H1 (cell line): ENCODE measurements around the gene LRRC32. TPM values are rescaled to one million over a fixed set of nuclear protein-coding genes. Genes with fewer than 3 reads are reported as not detected.
A peak's percentile ranks its signal among the peaks of the same experiment; 100 is the strongest.

Experiments
- CTCF ChIA-PET: fragments of 300-600 bp; sonication (Branson Sonifier 250); formaldehyde crosslinking; loops from one replicate; lab custom pipeline; 2021; ENCODE audit not compliant: partially characterized antibody; lab: Charles Lee
- POLR2A ChIA-PET: fragments of 300-600 bp; sonication (Branson Sonifier 250); formaldehyde crosslinking; loops from one replicate; lab custom pipeline; 2021; ENCODE audit warnings: inconsistent platforms; ENCODE audit not compliant: partially characterized antibody; lab: Charles Lee
- DNase-seq, 2 experiments: peaks; one replicate each; pipeline versions ENCODE4 v3.0.0 to v3.0.0-alpha.2; 2010 to 2022; ENCODE audit warnings: low spot score in 2 of 2, low read depth in 1 of 2, mixed read lengths in 1 of 2
- FAIRE-seq: peaks from 2 replicates; lab custom pipeline; 2011; peaks lifted over from hg19 to GRCh38; lab: Jason Lieb, UNC
- H2AFZ ChIP-seq: 2 replicates; pipeline ENCODE4 v1.8.1; 2012; ENCODE audit warnings: low read length, inconsistent platforms
- H2AK5ac ChIP-seq: 2 replicates; pipeline ENCODE4 v1.6.1; 2013; ENCODE audit warnings: low read depth, low read length
- H2BK120ac ChIP-seq: replicated peaks from 2 replicates; pipeline ENCODE3; 2013; ENCODE audit warnings: low read depth, low read length, inconsistent platforms
- H2BK12ac ChIP-seq: 2 replicates; pipeline ENCODE4 v1.6.1; 2013; ENCODE audit warnings: low read depth, low read length
- H2BK15ac ChIP-seq: 2 replicates; pipeline ENCODE4 v1.6.1; 2013; ENCODE audit warnings: low read length
- H2BK20ac ChIP-seq: 2 replicates; pipeline ENCODE4 v1.6.1; 2013; ENCODE audit warnings: low read length
- H2BK5ac ChIP-seq: 2 replicates; pipeline ENCODE4 v1.6.1; 2013; ENCODE audit warnings: low read depth, low read length
- H3K14ac ChIP-seq: 2 replicates; pipeline ENCODE4 v1.6.1; 2013; ENCODE audit warnings: inconsistent platforms; ENCODE audit not compliant: insufficient read length
- H3K18ac ChIP-seq: 2 replicates; pipeline ENCODE4 v1.6.1; 2013; ENCODE audit warnings: low read length; ENCODE audit errors: extremely low read depth
- H3K23ac ChIP-seq: 2 replicates; pipeline ENCODE4 v1.6.1; 2013; ENCODE audit warnings: inconsistent platforms; ENCODE audit not compliant: insufficient read length
- H3K23me2 ChIP-seq: 2 replicates; pipeline ENCODE4 v1.6.1; 2013; ENCODE audit warnings: low read depth, low read length
- H3K27ac ChIP-seq: 2 replicates; pipeline ENCODE4 v1.6.1; 2011; ENCODE audit warnings: low read depth, low read length, inconsistent platforms
- H3K27me3 ChIP-seq, 4 experiments: replicated peaks in 1 of 4; 1 replicate in 1 of 4; 2 replicates in 3 of 4; pipeline versions ENCODE4 v1.6.1 to v1.8.1; 2011 to 2013; ENCODE audit warnings: low read length in 3 of 4, mild to moderate bottlenecking in 3 of 4, inconsistent platforms in 2 of 4, mixed read lengths in 2 of 4, moderate library complexity in 1 of 4; ENCODE audit not compliant: control insufficient read depth in 3 of 4, insufficient read depth in 3 of 4; ENCODE audit errors: extremely low read depth in 1 of 4
- H3K36me3 ChIP-seq, 4 experiments: 2 replicates each; pipeline versions ENCODE4 v1.6.1 to v1.8.1; 2011 to 2013; ENCODE audit warnings: mild to moderate bottlenecking in 4 of 4, low read length in 3 of 4, moderate library complexity in 2 of 4, control low read depth in 1 of 4, inconsistent platforms in 1 of 4; ENCODE audit not compliant: insufficient read depth in 4 of 4, control insufficient read depth in 2 of 4
- H3K4ac ChIP-seq: replicated peaks from 2 replicates; pipeline ENCODE3; 2013; ENCODE audit warnings: low read length, low read depth, mixed read lengths, inconsistent platforms; ENCODE audit not compliant: insufficient read length
- H3K4me1 ChIP-seq, 4 experiments: replicated peaks in 1 of 4; 1 replicate in 1 of 4; 2 replicates in 3 of 4; pipeline versions ENCODE4 v1.6.1 to v1.8.1; 2011 to 2013; ENCODE audit warnings: low read length in 3 of 4, inconsistent platforms in 2 of 4, mixed read lengths in 1 of 4; ENCODE audit not compliant: insufficient read depth in 4 of 4, control insufficient read depth in 3 of 4
- H3K4me2 ChIP-seq, 2 experiments: 2 replicates each; pipeline versions ENCODE4 v1.6.1 to v1.8.1; 2011 to 2013; ENCODE audit warnings: low read depth in 2 of 2, low read length in 2 of 2, control low read depth in 1 of 2, inconsistent platforms in 1 of 2, mild to moderate bottlenecking in 1 of 2; ENCODE audit not compliant: insufficient read depth in 1 of 2
- H3K4me3 ChIP-seq, 4 experiments: fragments of 200-600, 300-600 bp in 1 of 4; sonication (generic), shearing (Covaris generic), sonication (Bioruptor Twin) in 1 of 4; 2 replicates each; pipeline versions ENCODE4 v1.5.1 to v1.8.1; 2011 to 2016; ENCODE audit warnings: low read length in 4 of 4, low read depth in 3 of 4, control low read depth in 2 of 4, inconsistent platforms in 2 of 4, mild to moderate bottlenecking in 2 of 4, mixed read lengths in 1 of 4, moderate library complexity in 1 of 4; ENCODE audit not compliant: insufficient read depth in 2 of 4; ENCODE audit errors: extremely low read depth in 1 of 4
- H3K56ac ChIP-seq: replicated peaks from 2 replicates; pipeline ENCODE3; 2013; ENCODE audit warnings: low read depth, mild to moderate bottlenecking, mixed read lengths, low read length, inconsistent platforms; ENCODE audit not compliant: insufficient read length
- H3K79me1 ChIP-seq: 2 replicates; pipeline ENCODE4 v1.6.1; 2013; ENCODE audit warnings: low read depth, low read length, control low read depth
- H3K79me2 ChIP-seq, 2 experiments: 2 replicates each; pipeline versions ENCODE4 v1.6.1 to v1.8.1; 2012 to 2013; ENCODE audit warnings: low read length in 2 of 2, mild to moderate bottlenecking in 2 of 2, inconsistent platforms in 1 of 2; ENCODE audit not compliant: insufficient read depth in 2 of 2, control insufficient read depth in 1 of 2
- H3K9ac ChIP-seq, 4 experiments: replicated peaks in 1 of 4; 1 replicate in 1 of 4; 2 replicates in 3 of 4; pipeline versions ENCODE4 v1.6.1 to v1.8.1; 2011 to 2013; ENCODE audit warnings: low read depth in 3 of 4, low read length in 3 of 4, control low read depth in 2 of 4, mild to moderate bottlenecking in 2 of 4, moderate library complexity in 2 of 4, inconsistent platforms in 1 of 4; ENCODE audit errors: extremely low read depth in 1 of 4
- H3K9me3 ChIP-seq, 2 experiments: 2 replicates each; pipeline versions ENCODE4 v1.6.1 to v1.8.1; 2012 to 2013; ENCODE audit warnings: mild to moderate bottlenecking in 2 of 2, moderate library complexity in 2 of 2, control low read depth in 1 of 2, inconsistent platforms in 1 of 2, low read depth in 1 of 2, low read length in 1 of 2, mixed read lengths in 1 of 2; ENCODE audit not compliant: insufficient read depth in 2 of 2
- H4K20me1 ChIP-seq, 2 experiments: replicated peaks in 1 of 2; 2 replicates each; pipeline versions ENCODE3 to v1.8.1; 2011 to 2013; ENCODE audit warnings: inconsistent platforms in 2 of 2, low read length in 2 of 2, mild to moderate bottlenecking in 1 of 2; ENCODE audit not compliant: insufficient read depth in 2 of 2, control insufficient read depth in 1 of 2
- H4K5ac ChIP-seq: 2 replicates; pipeline ENCODE4 v1.6.1; 2013; ENCODE audit warnings: low read length, low read depth, mixed read lengths, inconsistent platforms; ENCODE audit not compliant: insufficient read length
- H4K8ac ChIP-seq: 2 replicates; pipeline ENCODE4 v1.8.0; 2013; ENCODE audit warnings: mild to moderate bottlenecking, moderate library complexity, low read length, inconsistent platforms; ENCODE audit not compliant: insufficient read depth; ENCODE audit errors: extremely low read depth
- H4K91ac ChIP-seq: replicated peaks from 2 replicates; pipeline ENCODE3; 2013; ENCODE audit warnings: low read length, mixed read lengths, inconsistent platforms; ENCODE audit not compliant: insufficient read length
- BCL11A ChIP-seq, 2 experiments: IDR thresholded peaks; one replicate each; pipeline ENCODE4 v1.6.1; 2011; ENCODE audit warnings: low read depth in 2 of 2, low read length in 2 of 2, mild to moderate bottlenecking in 2 of 2
- CEBPB ChIP-seq: IDR thresholded peaks from 2 replicates; pipeline ENCODE4 v1.6.1; 2012; ENCODE audit warnings: low read depth, low read length
- CHD2 ChIP-seq: IDR thresholded peaks from 2 replicates; pipeline ENCODE4 v1.6.1; 2012; ENCODE audit warnings: low read length, improper control_type of control experiment
- CREB1 ChIP-seq: IDR thresholded peaks from 2 replicates; pipeline ENCODE4 v1.6.1; 2012; ENCODE audit warnings: inconsistent platforms
- CTBP2 ChIP-seq: IDR thresholded peaks from 2 replicates; pipeline ENCODE4 v1.7.0; 2011; ENCODE audit warnings: borderline replicate concordance, mild to moderate bottlenecking, moderate library complexity, mixed read lengths, low read length; ENCODE audit not compliant: insufficient read depth, insufficient read length
- HDAC6 ChIP-seq: IDR thresholded peaks from one replicate; pipeline ENCODE4 v1.7.1; 2012; ENCODE audit warnings: low read depth, mild to moderate bottlenecking, inconsistent platforms, low read length, moderate library complexity
- KDM4A ChIP-seq: IDR thresholded peaks from one replicate; pipeline ENCODE4 v1.7.1; 2012; ENCODE audit warnings: low read depth, mild to moderate bottlenecking, moderate library complexity, low read length, inconsistent platforms; ENCODE audit not compliant: severe bottlenecking
- POLR2AphosphoS5 ChIP-seq: IDR thresholded peaks from 2 replicates; pipeline ENCODE4 v1.6.1; 2011; ENCODE audit warnings: low read depth, low read length
- RFX5 ChIP-seq: IDR thresholded peaks from 2 replicates; pipeline ENCODE4 v1.6.1; 2011; ENCODE audit warnings: low read depth, low read length, improper control_type of control experiment, borderline replicate concordance
- RNF2 ChIP-seq: fragments of 200-900, 300-1000 bp; sonication (generic); IDR thresholded peaks from 2 replicates; pipeline ENCODE4 v1.7.1; 2016; ENCODE audit warnings: borderline replicate concordance, low read depth, mild to moderate bottlenecking, antibody characterized with exemption, low read length; ENCODE audit not compliant: poor library complexity, severe bottlenecking; ENCODE audit errors: missing control alignments
- TAF7 ChIP-seq: optimal IDR thresholded peaks from 2 replicates; pipeline ENCODE3; 2011; ENCODE audit warnings: low read depth, mild to moderate bottlenecking, inconsistent platforms, low read length, moderate library complexity, borderline replicate concordance
- TEAD4 ChIP-seq: IDR thresholded peaks from 2 replicates; pipeline ENCODE4 v1.6.1; 2012; ENCODE audit warnings: low read depth, low read length, inconsistent platforms, mixed read lengths
- YY1 ChIP-seq: IDR thresholded peaks from 2 replicates; pipeline ENCODE4 v1.6.1; 2011; ENCODE audit warnings: low read depth, mild to moderate bottlenecking, low read length
- WGBS, 2 experiments: shearing (Covaris generic) in 1 of 2; methylation state at CpG; one replicate each; pipeline versions ENCODE4 v1.1.6 to v1.1.7; 2013 to 2015; ENCODE audit warnings: low lambda C conversion rate in 2 of 2, mixed read lengths in 2 of 2, inconsistent platforms in 1 of 2, low coverage in 1 of 2, missing lambda C conversion rate in 1 of 2; ENCODE audit not compliant: insufficient replicate concordance in 2 of 2, insufficient coverage in 1 of 2, insufficient read length in 1 of 2; ENCODE audit errors: extremely low coverage in 1 of 2, missing lambda C conversion rate in 1 of 2; 5-methylcytosine and 5-hydroxymethylcytosine counted together
- polyA plus RNA-seq, 7 experiments: library from polyadenylated mRNA; depleted of rRNA in 3 of 7; stranded (reverse) in 5 of 7; unstranded in 2 of 7; fragments of >200 nt in 5 of 7; fragments of 200-250 nt in 2 of 7; gene quantifications; 1 replicate in 5 of 7; 2 replicates in 1 of 7; 4 replicates in 1 of 7; pipeline versions ENCODE4 v1.2.1 to v1.2.3, GENCODE V29; 2011 to 2013; ENCODE audit warnings: missing spikeins in 2 of 7, mixed read lengths in 2 of 7
- total RNA-seq: library from RNA; stranded (reverse); fragmentation: NEBNext Ultra II Directional; extraction: Animal tissue kit (Norgen Biotek cat#: 25700); gene quantifications from 2 replicates; pipeline ENCODE4 v1.2.1, GENCODE V29; 2021

LRRC32 gene
- total and polyA plus RNA-seq, 2 of the 8 experiments (the other 6 are each of a cell fraction or from before 2014, with no cell fraction given): 0.99 to 1.9 TPM

DNA sequence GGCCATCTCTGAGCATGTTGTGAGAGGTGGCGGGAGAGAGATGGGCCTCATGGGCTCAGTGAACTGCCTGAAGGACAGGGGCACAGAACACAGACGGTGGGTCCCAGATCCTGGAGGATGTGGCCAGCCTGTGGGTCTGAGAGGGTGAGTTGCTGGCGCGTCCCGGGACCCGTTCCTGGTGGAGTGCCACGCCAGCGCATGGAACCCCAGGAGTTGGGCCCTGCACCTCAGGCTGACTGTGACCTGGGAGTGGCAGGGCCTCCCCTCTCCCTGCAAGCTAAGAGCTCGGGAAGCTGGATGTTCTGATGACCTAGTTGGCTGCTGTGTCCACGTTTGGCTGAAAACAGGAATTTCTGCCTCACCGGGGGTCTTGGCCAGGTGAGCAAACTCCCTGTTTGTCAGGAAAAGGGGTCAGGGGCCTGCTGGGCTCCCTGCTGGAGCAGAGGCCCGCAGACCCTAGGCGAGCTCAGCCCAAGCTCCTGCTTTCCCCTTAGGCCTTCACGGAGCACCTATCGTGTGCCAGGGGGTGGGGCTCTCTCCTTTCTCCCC, 15.0 kb downstream of the LRRC32 start:
- no peak overlapping the region for H3K9ac ChIP-seq
- no peak overlapping the region for H4K5ac ChIP-seq
- H2BK12ac ChIP-seq: peak overlapping the region; percentile 17; the same call in 1 of the 2 replicates
- H3K18ac ChIP-seq: no peak overlapping the region
- ChIA-PET CTCF (interaction anchor here (0.7 to 1.8 kb wide), 7 partner anchors 9 to 264 kb away, joined by 3 to 8 read pairs (median 4); partner anchors contain the start of gene LRRC32), POLR2A (no interaction called here)
- DNase-seq: no peak
- TF ChIP-seq CREB1: no peak
- no peak for TF ChIP-seq POLR2AphosphoS5
- no peak for TF ChIP-seq TEAD4
- TF ChIP-seq RNF2: no peak
- TF ChIP-seq CEBPB: no peak
- no peak for TF ChIP-seq KDM4A
- TF ChIP-seq CTBP2: no peak
- no peak for TF ChIP-seq BCL11A (IDR thresholded peaks at IDR 0.05; ENCODE audit: low read depth in 2 of 2, low read length in 2 of 2)
- TF ChIP-seq TAF7: no peak
- no peak for TF ChIP-seq YY1
- no peak for TF ChIP-seq CHD2
- no peak for TF ChIP-seq RFX5
- no peak for TF ChIP-seq HDAC6
- H3K36me3 ChIP-seq: no peaks in the 10 kb centered on the region
- no peaks in the 10 kb centered on the region for H4K20me1 ChIP-seq
- no peaks in the 10 kb centered on the region for H3K9me3 ChIP-seq
- peaks cover 3 to 11% (median 6%) of the 10 kb centered on the region in 4 experiments for H3K4me1 ChIP-seq
- peak overlapping the region; percentile 5; the same call in 1 of the 2 replicates for H2BK15ac ChIP-seq
- no peak overlapping the region; a peak in 1 of 8 replicates for H3K4me3 ChIP-seq
- no peak overlapping the region for H3K23ac ChIP-seq
- no peak overlapping the region for H3K56ac ChIP-seq
- H3K4ac ChIP-seq: no peak overlapping the region
- no peak overlapping the region for H2BK5ac ChIP-seq
- H2AK5ac ChIP-seq: no peak overlapping the region; the same call in 1 of the 2 replicates
- 0 out of 2 replicates have a peak overlapping the region, but pooled peaks have one; percentile 90 for H2BK20ac ChIP-seq
- no peaks in the 10 kb centered on the region for H3K79me1 ChIP-seq
- no peak overlapping the region for H2BK120ac ChIP-seq
- H3K4me2 ChIP-seq: no peak overlapping the region
- no peak overlapping the region for H3K14ac ChIP-seq
- H4K8ac ChIP-seq: no peak overlapping the region; the same call in 1 of the 2 replicates
- 80% methylated on average over 11 of the region's 15 CpGs; no CpG with 5 or more reads in 1 of the 2 experiments for whole genome bisulfite sequencing, 2 experiments
- H3K23me2 ChIP-seq: no peaks in the 10 kb centered on the region
- H2AFZ ChIP-seq: no peak overlapping the region; the same call in 1 of the 2 replicates
- H3K27ac ChIP-seq: no peak overlapping the region
- no peak overlapping the region for H4K91ac ChIP-seq
- no peak for FAIRE-seq
- H3K79me2 ChIP-seq: no peaks in the 10 kb centered on the region
- no peaks in the 10 kb centered on the region; a peak in 1 of 7 replicates for H3K27me3 ChIP-seq
